Measurements from ENCODE around the gene OCSTAMP. TPM values are rescaled to one million over a fixed set of nuclear protein-coding genes. Genes with fewer than 3 reads are reported as not detected.

Gene OCSTAMP
- total RNA-seq, 3 donors from 2014 or later (not counting 1 experiment from before 2014, with no cell fraction given), result not detected

DNA sequence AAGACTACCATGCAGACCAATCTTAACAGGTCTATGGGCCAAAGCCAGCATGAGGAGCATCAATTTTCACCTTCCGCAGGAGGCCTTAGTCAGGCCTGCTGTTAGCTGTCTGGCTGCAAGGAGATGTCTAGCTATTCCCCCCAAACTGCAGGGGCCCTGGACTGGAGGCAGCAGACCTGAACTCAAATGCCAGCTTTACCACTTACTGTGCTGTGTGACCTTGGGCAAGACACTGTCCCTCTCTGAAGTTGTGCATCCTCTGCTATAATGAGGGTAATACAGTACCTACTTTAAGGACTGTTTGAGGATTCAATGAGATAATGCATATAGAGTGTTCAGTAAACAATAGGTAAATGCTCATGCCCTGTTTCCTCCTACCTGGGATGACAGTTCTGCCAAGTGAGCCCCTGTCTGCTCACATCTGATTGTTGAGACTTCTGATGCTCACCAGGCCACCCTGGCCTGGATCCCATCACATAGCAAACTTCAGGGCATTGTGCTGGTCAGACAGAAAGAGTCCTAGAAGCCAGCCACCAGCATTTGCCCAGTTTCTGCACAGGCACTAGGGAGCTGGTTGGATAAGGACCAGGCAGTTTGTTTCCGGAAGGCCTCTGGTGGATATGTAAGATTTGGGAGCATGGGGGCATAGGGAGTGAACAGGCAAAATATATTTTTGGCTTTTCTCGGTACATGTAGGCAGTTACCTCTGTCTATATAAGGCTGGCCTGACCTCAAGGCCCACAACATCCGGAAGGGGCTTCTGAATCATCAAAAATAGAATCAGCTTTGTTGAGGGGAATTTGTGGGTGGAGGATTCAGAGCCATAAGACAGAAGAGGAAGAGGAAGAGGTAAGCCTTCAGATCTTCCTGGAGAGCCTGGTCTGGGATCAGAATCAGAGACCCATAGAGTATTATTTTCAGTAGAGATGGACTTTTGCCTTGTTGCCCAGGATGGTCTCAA is 2.3 kb upstream of the OCSTAMP start:
- WGBS (ENCODE audit: insufficient coverage), result 25% methylated on average over 4 of the region's 4 CpGs
- no peaks in the 10 kb centered on the region for H3K27me3 ChIP-seq (ENCODE audit: control insufficient read depth, insufficient read depth, low read length)
- H3K36me3 Mint-ChIP-seq, result no peaks in the 10 kb centered on the region
- H3K4me3 ChIP-seq (ENCODE audit: low read length), result no peak overlapping the region
- TF ChIP-seq, protein P1, sequence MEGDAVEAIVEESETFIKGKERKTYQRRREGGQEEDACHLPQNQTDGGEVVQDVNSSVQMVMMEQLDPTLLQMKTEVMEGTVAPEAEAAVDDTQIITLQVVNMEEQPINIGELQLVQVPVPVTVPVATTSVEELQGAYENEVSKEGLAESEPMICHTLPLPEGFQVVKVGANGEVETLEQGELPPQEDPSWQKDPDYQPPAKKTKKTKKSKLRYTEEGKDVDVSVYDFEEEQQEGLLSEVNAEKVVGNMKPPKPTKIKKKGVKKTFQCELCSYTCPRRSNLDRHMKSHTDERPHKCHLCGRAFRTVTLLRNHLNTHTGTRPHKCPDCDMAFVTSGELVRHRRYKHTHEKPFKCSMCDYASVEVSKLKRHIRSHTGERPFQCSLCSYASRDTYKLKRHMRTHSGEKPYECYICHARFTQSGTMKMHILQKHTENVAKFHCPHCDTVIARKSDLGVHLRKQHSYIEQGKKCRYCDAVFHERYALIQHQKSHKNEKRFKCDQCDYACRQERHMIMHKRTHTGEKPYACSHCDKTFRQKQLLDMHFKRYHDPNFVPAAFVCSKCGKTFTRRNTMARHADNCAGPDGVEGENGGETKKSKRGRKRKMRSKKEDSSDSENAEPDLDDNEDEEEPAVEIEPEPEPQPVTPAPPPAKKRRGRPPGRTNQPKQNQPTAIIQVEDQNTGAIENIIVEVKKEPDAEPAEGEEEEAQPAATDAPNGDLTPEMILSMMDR (IDR thresholded peaks at IDR 0.05), result no peak
- H3K4me3 Mint-ChIP-seq, result peak overlapping the region; percentile 77
- H3K9me3 Mint-ChIP-seq, result no peaks in the 10 kb centered on the region
- DNase-seq (peak in 1 of 2 donors; percentile 60), ATAC-seq (peak; percentile 60 to 89 (median 87))
- H3K9me3 ChIP-seq (ENCODE audit: control insufficient read depth, insufficient read depth, low read length), result no peaks in the 10 kb centered on the region
- H3K4me1 ChIP-seq (ENCODE audit: control insufficient read depth, insufficient read depth, low read length), result peaks cover 28% of the 10 kb centered on the region
- intact Hi-C loops (cut with micrococcal nuclease), result no loop called here
- H3K36me3 ChIP-seq (ENCODE audit: control insufficient read depth, insufficient read depth, low read length), result no peaks in the 10 kb centered on the region
- H3K27ac Mint-ChIP-seq, result peak overlapping the region; percentile 57 to 69
- no peak overlapping the region for H3K27ac ChIP-seq (ENCODE audit: low read length)
- H3K27me3 Mint-ChIP-seq (ENCODE audit: low read depth in 2 of 2), result no peaks in the 10 kb centered on the region
- H3K4me1 Mint-ChIP-seq, result peaks cover 21 to 22% of the 10 kb centered on the region in 2 donors

DNA sequence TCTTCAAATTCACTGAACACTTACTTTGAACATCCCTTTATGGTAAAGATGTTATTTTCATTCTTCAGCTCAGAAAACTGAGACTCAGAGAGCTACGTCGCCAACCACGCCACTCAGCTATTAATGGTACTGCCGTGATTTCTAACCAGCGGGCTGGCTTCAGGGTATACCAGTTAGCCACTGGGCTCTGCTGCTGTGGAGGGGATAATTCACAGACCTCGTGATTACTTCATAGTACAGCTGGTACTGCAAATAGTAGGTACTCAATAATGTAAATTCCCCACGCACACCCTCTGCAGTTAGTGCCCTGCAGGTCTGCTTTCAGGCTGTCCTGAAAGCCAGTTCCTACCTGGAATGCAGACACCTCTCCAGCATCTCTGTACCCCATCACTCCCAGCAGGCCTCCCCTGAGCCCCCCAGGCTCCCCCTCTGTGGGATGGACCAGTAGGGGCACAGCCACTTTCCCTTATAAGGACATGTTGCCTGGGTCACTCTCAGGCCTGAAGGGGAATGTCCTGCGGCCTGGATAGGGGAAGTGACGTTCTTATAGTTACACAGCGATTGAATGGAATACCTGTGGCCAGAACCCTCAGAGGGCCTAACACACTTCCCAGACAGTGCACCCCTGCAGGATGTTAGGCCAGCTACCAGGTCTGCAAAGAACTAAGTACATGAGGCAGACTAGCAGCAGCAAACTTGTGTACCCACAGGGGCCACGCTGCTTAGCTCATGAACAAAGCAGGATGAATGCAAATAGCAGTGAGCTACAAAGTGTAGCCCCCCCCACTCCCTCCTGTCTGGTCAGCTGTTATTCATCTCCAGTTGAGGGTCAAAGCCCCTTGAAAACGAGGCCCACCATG is 1.3 kb upstream of the OCSTAMP start:
- Histone ChIP-seq H3K4me1 (ENCODE audit: control insufficient read depth, insufficient read depth, low read length) (peaks cover 36% of the 10 kb centered on the region), H3K9me3 (ENCODE audit: control insufficient read depth, insufficient read depth, low read length) (no peaks in the 10 kb centered on the region), H3K27me3 (ENCODE audit: control insufficient read depth, insufficient read depth, low read length) (no peaks in the 10 kb centered on the region), H3K27ac (ENCODE audit: low read length) (no peak overlapping the region), H3K36me3 (ENCODE audit: control insufficient read depth, insufficient read depth, low read length) (no peaks in the 10 kb centered on the region), H3K4me3 (ENCODE audit: low read length) (no peak overlapping the region)
- peaks cover 21 to 22% of the 10 kb centered on the region in 2 donors for H3K4me1 Mint-ChIP-seq
- WGBS (ENCODE audit: insufficient coverage), result 75% methylated on average over 12 of the region's 12 CpGs
- H3K4me3 Mint-ChIP-seq, result no peak overlapping the region
- TF ChIP-seq, protein P1 (IDR thresholded peaks at IDR 0.05), result no peak
- DNase-seq, result no peak
- ATAC-seq, result no peak
- no peak overlapping the region for H3K27ac Mint-ChIP-seq
- intact Hi-C loops (cut with micrococcal nuclease), result no loop called here
- H3K27me3 Mint-ChIP-seq (ENCODE audit: low read depth in 2 of 2), result no peaks in the 10 kb centered on the region
- H3K36me3 Mint-ChIP-seq, result no peaks in the 10 kb centered on the region
- no peaks in the 10 kb centered on the region for H3K9me3 Mint-ChIP-seq

DNA sequence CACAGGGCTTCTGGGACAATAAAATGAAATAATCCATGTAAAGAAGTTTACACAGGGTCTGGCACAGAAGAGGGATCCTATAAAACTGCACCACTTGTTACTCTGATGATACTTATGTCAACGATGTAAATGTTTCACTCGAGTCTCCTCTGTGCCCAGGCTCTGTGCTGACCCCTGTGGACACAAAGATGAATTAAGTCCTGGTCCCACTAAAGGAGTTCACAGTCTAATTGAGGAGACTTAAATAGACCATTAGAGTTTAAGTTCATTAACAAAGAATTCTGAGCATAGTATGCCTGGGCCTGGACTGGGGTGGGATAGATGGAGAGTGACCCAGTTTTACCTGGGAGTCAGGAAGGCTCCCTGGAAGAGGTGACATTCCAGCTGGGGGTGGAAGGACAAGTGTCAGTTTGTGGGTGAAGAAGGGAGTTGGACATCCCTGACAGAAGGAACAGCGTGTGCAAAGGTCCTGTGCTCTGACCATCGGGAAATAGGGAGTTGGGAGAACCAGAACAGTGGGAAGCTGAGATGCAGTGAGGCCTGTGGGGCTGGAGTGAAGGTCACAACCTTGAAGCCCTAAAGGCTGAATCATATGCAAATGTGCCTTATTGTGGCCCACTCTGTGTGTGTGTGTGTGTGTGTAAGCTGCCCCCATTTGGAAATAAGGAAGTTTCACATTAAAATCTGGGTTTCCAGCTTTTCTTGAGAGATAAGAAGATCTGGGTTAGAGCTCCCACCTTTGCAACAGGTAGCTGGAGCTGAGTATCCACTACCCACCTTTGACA is 1.1 kb downstream of the OCSTAMP start:
- peaks cover 33 to 35% of the 10 kb centered on the region in 2 donors for H3K4me1 Mint-ChIP-seq
- no peaks in the 10 kb centered on the region for H3K9me3 ChIP-seq (ENCODE audit: control insufficient read depth, insufficient read depth, low read length)
- DNase-seq (no peak), ATAC-seq (no peak)
- intact Hi-C loops (cut with micrococcal nuclease), result no loop called here
- no peaks in the 10 kb centered on the region for H3K36me3 Mint-ChIP-seq
- H3K36me3 ChIP-seq (ENCODE audit: control insufficient read depth, insufficient read depth, low read length), result no peaks in the 10 kb centered on the region
- H3K27ac Mint-ChIP-seq, result no peak overlapping the region
- H3K27me3 Mint-ChIP-seq (ENCODE audit: low read depth in 2 of 2), result no peaks in the 10 kb centered on the region
- H3K4me3 ChIP-seq (ENCODE audit: low read length), result no peak overlapping the region
- no peaks in the 10 kb centered on the region for H3K27me3 ChIP-seq (ENCODE audit: control insufficient read depth, insufficient read depth, low read length)
- peaks cover 52% of the 10 kb centered on the region for H3K4me1 ChIP-seq (ENCODE audit: control insufficient read depth, insufficient read depth, low read length)
- no peak overlapping the region for H3K27ac ChIP-seq (ENCODE audit: low read length)
- H3K4me3 Mint-ChIP-seq, result no peak overlapping the region
- WGBS (ENCODE audit: insufficient coverage), result 85% methylated on average over 4 of the region's 4 CpGs
- TF ChIP-seq, protein P1 (IDR thresholded peaks at IDR 0.05), result no peak
- H3K9me3 Mint-ChIP-seq, result no peaks in the 10 kb centered on the region

All from natural killer cell (primary cell).